Skeletal muscle satellite cell (primary cell): ENCODE measurements around the gene TEAD4.

Experiments
- H3K27me3 ChIP-seq: 2 replicates; pipeline ENCODE4 v1.7.0; 2013; ENCODE audit warnings: low read length; ENCODE audit not compliant: control insufficient read depth, insufficient read depth
- H3K36me3 ChIP-seq: 2 replicates; pipeline ENCODE4 v1.7.0; 2013; ENCODE audit warnings: mild to moderate bottlenecking, control low read depth, low read length; ENCODE audit not compliant: insufficient read depth
- H3K4me1 ChIP-seq: 2 replicates; pipeline ENCODE4 v1.7.0; 2013; ENCODE audit warnings: low read length; ENCODE audit not compliant: control insufficient read depth, insufficient read depth
- H3K4me2 ChIP-seq: 2 replicates; pipeline ENCODE4 v1.7.0; 2013; ENCODE audit warnings: mild to moderate bottlenecking, low read length
- H3K4me3 ChIP-seq: 2 replicates; pipeline ENCODE4 v1.7.0; 2013; ENCODE audit warnings: low read length
- H3K9ac ChIP-seq: 2 replicates; pipeline ENCODE4 v1.7.0; 2013; ENCODE audit warnings: mild to moderate bottlenecking, low read depth, low read length, moderate library complexity
- H3K9me3 ChIP-seq: replicated peaks from 2 replicates; pipeline ENCODE4 v1.7.0; 2013; ENCODE audit warnings: mild to moderate bottlenecking, control low read depth, low read length

TEAD4 gene

GRCh38 chr12:2939191-2939590 lies 20.0 kb upstream of the TEAD4 start:
- H3K4me1 ChIP-seq: no peaks in the 10 kb centered on the region
- no peaks in the 10 kb centered on the region for H3K9me3 ChIP-seq
- H3K36me3 ChIP-seq: peaks cover 55% of the 10 kb centered on the region
- H3K27me3 ChIP-seq: no peaks in the 10 kb centered on the region
- H3K4me2 ChIP-seq: no peak overlapping the region
- no peak overlapping the region for H3K9ac ChIP-seq
- H3K4me3 ChIP-seq: no peak overlapping the region

GRCh38 chr12:2940564-2940963 lies 18.6 kb upstream of the TEAD4 start:
- H3K9me3 ChIP-seq: no peaks in the 10 kb centered on the region
- H3K4me1 ChIP-seq: peaks cover 4% of the 10 kb centered on the region
- no peak overlapping the region for H3K4me2 ChIP-seq
- H3K27me3 ChIP-seq: no peaks in the 10 kb centered on the region
- no peak overlapping the region for H3K9ac ChIP-seq
- H3K36me3 ChIP-seq: peaks cover 45% of the 10 kb centered on the region
- H3K4me3 ChIP-seq: no peak overlapping the region

- Histone ChIP-seq H3K9me3 (no peaks in the 10 kb centered on the region), H3K4me3 (no peak overlapping the region), H3K36me3 (peaks cover 41% of the 10 kb centered on the region), H3K27me3 (no peaks in the 10 kb centered on the region), H3K9ac (no peak overlapping the region), H3K4me1 (peaks cover 4% of the 10 kb centered on the region), H3K4me2 (no peak overlapping the region)
These were observed 17.7 kb upstream of the TEAD4 start for GRCh38 chr12:2941524-2941923.

- Histone ChIP-seq H3K9me3 (no peaks in the 10 kb centered on the region), H3K9ac (no peak overlapping the region), H3K4me3 (no peak overlapping the region), H3K36me3 (peaks cover 18% of the 10 kb centered on the region), H3K4me2 (no peak overlapping the region), H3K4me1 (peaks cover 4% of the 10 kb centered on the region), H3K27me3 (no peaks in the 10 kb centered on the region)
These were observed 14.7 kb upstream of the TEAD4 start for GRCh38 chr12:2944401-2945047.

- Histone ChIP-seq H3K9me3 (no peaks in the 10 kb centered on the region), H3K27me3 (no peaks in the 10 kb centered on the region), H3K4me3 (no peak overlapping the region), H3K4me1 (peaks cover 2% of the 10 kb centered on the region), H3K9ac (no peak overlapping the region), H3K36me3 (no peaks in the 10 kb centered on the region), H3K4me2 (no peak overlapping the region)
These were observed 9.8 kb upstream of the TEAD4 start for GRCh38 chr12:2949411-2949810.

- H3K9me3 ChIP-seq: no peaks in the 10 kb centered on the region
- H3K4me2 ChIP-seq: no peak overlapping the region
- no peak overlapping the region for H3K4me3 ChIP-seq
- peaks cover 17% of the 10 kb centered on the region for H3K4me1 ChIP-seq
- no peaks in the 10 kb centered on the region for H3K27me3 ChIP-seq
- no peaks in the 10 kb centered on the region for H3K36me3 ChIP-seq
- no peak overlapping the region for H3K9ac ChIP-seq
These were observed 3.3 kb upstream of the TEAD4 start for GRCh38 chr12:2955888-2956287.

GRCh38 chr12:2957816-2958431 lies 1.3 kb upstream of the TEAD4 start:
- Histone ChIP-seq H3K4me3 (peak overlapping the region; percentile 68), H3K27me3 (no peaks in the 10 kb centered on the region)

GRCh38 chr12:2958432-2959191 lies 585 bp upstream of the TEAD4 start:
- H3K9ac ChIP-seq: peak overlapping the region; percentile 72
- peaks cover 35% of the 10 kb centered on the region for H3K4me1 ChIP-seq
- H3K4me2 ChIP-seq: peak overlapping the region; percentile 85
- no peaks in the 10 kb centered on the region for H3K27me3 ChIP-seq
- peak overlapping the region; percentile 68 for H3K4me3 ChIP-seq
- H3K9me3 ChIP-seq: no peaks in the 10 kb centered on the region
- H3K36me3 ChIP-seq: no peaks in the 10 kb centered on the region

More at GRCh38 chr12:2957816-2958431, 1.3 kb upstream of the TEAD4 start:
- no peaks in the 10 kb centered on the region for H3K9me3 ChIP-seq
- H3K4me1 ChIP-seq: peaks cover 28% of the 10 kb centered on the region
- H3K4me2 ChIP-seq: peak overlapping the region; percentile 85
- H3K9ac ChIP-seq: peak overlapping the region; percentile 72
- H3K36me3 ChIP-seq: no peaks in the 10 kb centered on the region

GRCh38 chr12:2959505-2960389 lies 550 bp downstream of the TEAD4 start:
- H3K4me3 ChIP-seq: peak overlapping the region; percentile 89

GRCh38 chr12:2960390-2960956 lies 1.3 kb downstream of the TEAD4 start:
- peak overlapping the region; percentile 85 for H3K4me2 ChIP-seq
- H3K9ac ChIP-seq: peak overlapping the region; percentile 88
- H3K9me3 ChIP-seq: no peaks in the 10 kb centered on the region
- peak overlapping the region; percentile 89 for H3K4me3 ChIP-seq
- no peaks in the 10 kb centered on the region for H3K27me3 ChIP-seq
- peaks cover 6% of the 10 kb centered on the region for H3K36me3 ChIP-seq
- peaks cover 47% of the 10 kb centered on the region for H3K4me1 ChIP-seq

More at GRCh38 chr12:2959505-2960389, 550 bp downstream of the TEAD4 start:
- Histone ChIP-seq H3K9ac (peak overlapping the region; percentile 88), H3K4me2 (peak overlapping the region; percentile 85), H3K9me3 (no peaks in the 10 kb centered on the region), H3K4me1 (peaks cover 45% of the 10 kb centered on the region), H3K27me3 (no peaks in the 10 kb centered on the region), H3K36me3 (peaks cover under 1% of the 10 kb centered on the region)
